ENCODE measurements around the gene TRIO.
A peak's percentile ranks its signal among the peaks of the same experiment; 100 is the strongest.

TRIO gene

DNA sequence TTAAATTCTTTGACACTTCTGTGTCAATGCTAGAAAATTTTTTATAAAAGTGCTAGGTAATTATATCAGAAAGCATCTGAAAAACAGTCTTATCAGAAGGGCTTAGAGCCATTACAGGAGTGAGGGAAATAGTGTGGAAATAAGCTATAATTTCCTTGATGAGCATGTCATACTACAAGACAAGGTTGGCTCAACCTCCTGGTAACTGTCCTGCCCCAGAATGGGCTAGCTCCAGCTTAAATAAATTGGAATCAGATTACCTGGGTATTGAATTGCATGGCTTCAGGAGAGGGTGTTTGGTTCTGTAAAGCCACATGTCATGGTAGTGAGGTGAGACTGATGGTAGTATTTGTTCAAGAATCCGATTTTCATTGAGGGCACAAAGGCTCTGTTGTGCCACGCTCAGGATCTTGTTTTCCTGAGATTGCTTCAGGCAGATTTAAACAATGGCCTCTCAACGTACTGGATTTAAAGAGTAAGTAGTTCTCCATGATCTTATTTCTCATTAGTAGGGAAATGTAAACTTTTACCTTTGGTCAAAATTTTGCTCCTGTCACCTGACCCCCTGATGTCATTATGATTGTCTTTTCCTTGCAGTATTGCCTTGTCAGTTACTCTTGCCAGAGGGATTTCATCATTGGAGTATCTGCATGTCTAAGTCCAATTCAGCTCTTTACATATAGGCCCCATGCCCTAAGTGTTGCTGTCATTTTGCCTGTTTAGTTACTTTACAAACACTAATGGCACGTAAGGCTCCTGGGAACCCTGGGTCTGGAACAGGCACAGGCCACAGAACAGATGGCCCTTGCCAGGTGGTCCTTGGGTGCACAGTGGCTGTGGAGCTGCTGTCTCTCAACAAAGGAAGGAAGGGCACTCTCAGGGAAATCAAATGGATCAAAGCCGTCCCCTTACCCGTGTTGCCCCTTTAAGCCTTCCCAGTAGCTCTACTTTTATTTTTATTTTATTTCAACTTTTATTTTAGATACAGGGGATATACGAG, 21.3 kb downstream of the TRIO start:
- ChIA-PET POLR2A (ENCODE audit: low non-redundant PET) (no interaction called here), CTCF (interaction anchor here (0.5 kb wide), 1 partner anchor 392 kb away, joined by 6 read pairs; no protein-coding TSS in a partner anchor)
- TF ChIP-seq, protein P1, sequence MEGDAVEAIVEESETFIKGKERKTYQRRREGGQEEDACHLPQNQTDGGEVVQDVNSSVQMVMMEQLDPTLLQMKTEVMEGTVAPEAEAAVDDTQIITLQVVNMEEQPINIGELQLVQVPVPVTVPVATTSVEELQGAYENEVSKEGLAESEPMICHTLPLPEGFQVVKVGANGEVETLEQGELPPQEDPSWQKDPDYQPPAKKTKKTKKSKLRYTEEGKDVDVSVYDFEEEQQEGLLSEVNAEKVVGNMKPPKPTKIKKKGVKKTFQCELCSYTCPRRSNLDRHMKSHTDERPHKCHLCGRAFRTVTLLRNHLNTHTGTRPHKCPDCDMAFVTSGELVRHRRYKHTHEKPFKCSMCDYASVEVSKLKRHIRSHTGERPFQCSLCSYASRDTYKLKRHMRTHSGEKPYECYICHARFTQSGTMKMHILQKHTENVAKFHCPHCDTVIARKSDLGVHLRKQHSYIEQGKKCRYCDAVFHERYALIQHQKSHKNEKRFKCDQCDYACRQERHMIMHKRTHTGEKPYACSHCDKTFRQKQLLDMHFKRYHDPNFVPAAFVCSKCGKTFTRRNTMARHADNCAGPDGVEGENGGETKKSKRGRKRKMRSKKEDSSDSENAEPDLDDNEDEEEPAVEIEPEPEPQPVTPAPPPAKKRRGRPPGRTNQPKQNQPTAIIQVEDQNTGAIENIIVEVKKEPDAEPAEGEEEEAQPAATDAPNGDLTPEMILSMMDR (conservative IDR thresholded peaks at IDR 0.05; ENCODE audit: low read depth) = no peak
- no peak for DNase-seq (ENCODE audit: low spot score)
- H3K27ac ChIP-seq = no peak overlapping the region

DNA sequence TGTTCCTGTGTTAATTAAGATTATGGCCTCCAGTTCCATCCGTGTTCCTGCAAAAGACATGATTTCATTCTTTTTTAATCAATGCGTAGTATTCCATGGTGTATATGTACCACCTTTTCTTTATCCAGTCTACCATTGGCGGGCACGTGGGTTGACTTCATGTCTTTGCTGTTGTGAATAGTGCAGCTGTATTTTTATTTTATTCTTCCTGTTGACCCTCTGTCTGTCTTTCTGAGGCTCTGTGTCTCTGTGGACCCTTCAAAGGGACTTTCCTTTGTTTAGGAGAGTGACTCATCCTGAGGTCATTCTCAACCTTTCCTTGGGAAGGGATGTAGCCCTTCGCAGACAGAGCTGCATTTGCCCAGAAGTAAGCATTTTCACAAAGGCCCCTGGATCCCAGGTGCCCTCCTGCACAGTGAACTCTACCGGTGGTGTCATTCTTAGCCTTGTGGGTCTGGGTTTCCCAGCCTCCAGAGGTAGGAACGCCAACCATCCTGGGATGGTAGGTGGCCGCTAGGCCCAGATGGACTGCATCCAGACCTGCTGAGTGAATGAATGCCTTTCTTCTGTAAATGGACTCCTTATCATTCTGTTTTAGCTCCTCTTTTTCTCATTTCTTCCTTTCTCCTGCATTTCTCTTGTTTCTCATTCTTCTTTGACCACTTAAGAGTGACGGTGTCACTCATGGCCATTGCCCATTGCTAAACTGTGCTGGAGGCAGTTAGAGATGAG, 22.4 kb downstream of the TRIO start:
- CTCF ChIA-PET = no interaction called here
- peak; percentile 71 for DNase-seq (ENCODE audit: low spot score)

DNA sequence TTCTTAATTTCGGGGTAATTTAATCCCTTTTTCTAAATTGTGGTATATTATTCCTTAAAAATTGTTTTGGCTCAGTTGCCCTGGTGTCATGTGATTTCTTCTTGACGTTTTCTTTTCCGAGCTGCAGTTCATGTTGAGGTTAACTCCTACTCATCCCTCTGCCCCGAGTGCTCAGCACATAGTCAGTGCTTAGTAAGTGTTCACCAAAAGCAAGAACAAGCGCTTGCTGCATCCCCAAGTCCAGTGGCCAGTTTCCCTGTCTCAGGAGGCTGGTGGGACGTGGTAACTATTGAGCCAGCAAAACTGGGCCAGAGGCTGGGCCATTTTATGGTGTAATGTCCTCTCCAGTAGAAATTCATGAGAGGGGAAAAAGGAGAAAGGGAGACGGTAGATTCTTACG, 23.3 kb downstream of the TRIO start:
- H3K27ac ChIP-seq = no peak overlapping the region
- DNase-seq (ENCODE audit: low spot score) = no peak
- ChIA-PET POLR2A (ENCODE audit: low non-redundant PET) (no interaction called here), CTCF (no interaction called here)
- TF ChIP-seq, protein P1 (conservative IDR thresholded peaks at IDR 0.05; ENCODE audit: low read depth) = no peak

More for the DNA sequence above, 22.4 kb downstream of the TRIO start:
- POLR2A ChIA-PET (ENCODE audit: low non-redundant PET) = no interaction called here
- TF ChIP-seq, protein P1 (conservative IDR thresholded peaks at IDR 0.05; ENCODE audit: low read depth) = no peak
- H3K27ac ChIP-seq = peak overlapping the region; percentile 40; the same call in 1 of the 2 replicates

DNA sequence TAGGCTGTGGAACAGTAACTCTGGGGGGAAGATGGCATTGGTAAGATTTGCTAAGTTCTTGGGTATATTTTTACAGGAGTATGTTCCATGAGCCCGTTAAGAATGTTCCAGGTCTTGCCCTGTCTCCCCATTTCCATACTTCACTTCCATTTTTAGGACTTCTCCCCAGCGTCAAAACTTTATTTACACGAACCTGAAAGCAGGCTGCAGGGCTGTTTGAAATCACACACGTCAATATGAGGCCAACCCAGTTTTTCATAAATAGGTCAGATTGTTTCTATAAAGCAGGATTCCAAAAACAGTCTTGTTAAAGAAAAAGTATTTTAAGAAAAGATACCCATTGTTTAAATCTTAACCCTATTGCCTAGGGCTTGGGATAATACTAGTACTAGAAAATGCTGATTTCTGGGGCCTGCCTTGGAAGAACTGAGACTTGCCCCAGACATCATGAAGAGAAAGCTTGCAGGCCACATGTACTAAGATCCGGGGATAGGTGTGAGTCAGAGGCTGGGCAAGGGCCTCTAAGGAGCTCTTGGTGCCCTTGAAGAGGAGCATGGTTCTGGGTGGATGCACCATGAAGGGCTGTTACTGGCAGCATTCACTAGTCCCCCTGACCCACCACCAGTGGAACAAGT, 24.2 kb downstream of the TRIO start:
- TF ChIP-seq, protein P1 (conservative IDR thresholded peaks at IDR 0.05; ENCODE audit: low read depth) = no peak
- ChIA-PET POLR2A (ENCODE audit: low non-redundant PET) (no interaction called here), CTCF (no interaction called here)
- peak; percentile 45 for DNase-seq (ENCODE audit: low spot score)
- H3K27ac ChIP-seq = no peak overlapping the region

DNA sequence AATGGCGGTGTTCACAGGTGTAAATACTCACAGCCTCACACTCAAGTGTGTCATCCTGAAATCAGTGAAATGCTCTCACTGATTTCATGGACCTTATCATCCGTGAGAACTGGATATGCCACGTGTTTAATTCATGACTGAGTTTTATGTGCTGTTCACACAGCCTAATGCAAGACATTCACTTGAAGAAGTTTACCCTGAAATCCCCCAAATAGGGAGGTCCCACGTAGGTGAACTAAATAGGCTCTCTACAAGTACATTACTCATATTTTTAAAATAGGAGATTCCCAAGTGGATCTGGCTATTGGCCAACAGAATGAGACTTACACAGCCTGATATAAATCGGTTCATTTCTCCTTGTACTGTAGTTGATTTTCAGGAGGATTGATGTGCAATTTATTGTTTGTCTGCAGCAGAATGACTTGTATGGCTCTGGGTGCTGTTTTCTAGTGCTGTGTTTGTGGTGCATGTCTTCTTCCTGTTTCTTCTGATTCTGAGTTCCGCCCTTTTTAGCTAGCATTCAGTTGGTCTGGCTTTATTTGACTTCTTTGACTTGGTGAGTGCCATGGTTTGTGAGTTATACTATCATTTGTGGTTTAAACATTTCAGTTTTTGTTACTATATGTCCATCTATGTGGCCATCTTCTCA, 25.1 kb downstream of the TRIO start:
- no peak for DNase-seq (ENCODE audit: low spot score)
- ChIA-PET CTCF (no interaction called here), POLR2A (ENCODE audit: low non-redundant PET) (interaction anchor here (0.6 kb wide), 1 partner anchor 27 kb away, joined by 4 read pairs; no protein-coding TSS in a partner anchor)
- no peak overlapping the region for H3K27ac ChIP-seq
- TF ChIP-seq, protein P1 (conservative IDR thresholded peaks at IDR 0.05; ENCODE audit: low read depth) = no peak

Data from RWPE1 (cell line).